HepG2 (cell line): ENCODE measurements around the gene ZSWIM5. TPM values are rescaled to one million over a fixed set of nuclear protein-coding genes. Genes with fewer than 3 reads are reported as not detected.

ENCODE experiments used
- ELF3 ChIP-seq: IDR thresholded peaks from 2 replicates; pipeline ENCODE4 v1.6.1; 2016; ENCODE audit warnings: missing genetic modification reagents, missing compliant biosample characterization
- FOSL1 ChIP-seq: sonication (generic); formaldehyde crosslinking; IDR thresholded peaks from 2 replicates; pipeline ENCODE4 v1.9.0; 2021; ENCODE audit warnings: missing genetic modification reagents, borderline replicate concordance
- FOXP1 ChIP-seq, 2 experiments: fragments of 450-650 bp in 1 of 2; IDR thresholded peaks; 2 replicates each; pipeline ENCODE4 v1.6.1; 2017 to 2018; ENCODE audit warnings: antibody characterized with exemption in 1 of 2
- HMG20A ChIP-seq: IDR thresholded peaks from 2 replicates; pipeline ENCODE4 v1.6.1; 2016; ENCODE audit warnings: borderline replicate concordance
- MAFF ChIP-seq: IDR thresholded peaks from 2 replicates; pipeline ENCODE4 v1.6.1; 2011; ENCODE audit warnings: low read depth, low read length, improper control_type of control experiment
- MAFK ChIP-seq, 2 experiments: IDR thresholded peaks in 1 of 2; conservative IDR thresholded peaks in 1 of 2; 2 replicates each; pipeline ENCODE4 v1.6.1; 2011; ENCODE audit warnings: improper control_type of control experiment in 2 of 2, low read length in 2 of 2
- MED13 ChIP-seq: sonication (generic); formaldehyde crosslinking; IDR thresholded peaks from 2 replicates; pipeline ENCODE4 v1.5.0; 2020; ENCODE audit warnings: missing genetic modification reagents
- NFE2 ChIP-seq: sonication (generic); formaldehyde crosslinking; IDR thresholded peaks from 2 replicates; pipeline ENCODE4 v1.4.0; 2020; ENCODE audit warnings: missing genetic modification reagents
- NFE2L2 ChIP-seq: fragments of 150-350 bp; IDR thresholded peaks from 2 replicates; pipeline ENCODE4 v1.6.1; 2014; ENCODE audit warnings: low read length
- SAP130 ChIP-seq: IDR thresholded peaks from 2 replicates; pipeline ENCODE4 v1.6.1; 2016; ENCODE audit warnings: low read depth
- THAP9 ChIP-seq: sonication (generic); formaldehyde crosslinking; IDR thresholded peaks from 2 replicates; pipeline ENCODE4; 2020; ENCODE audit warnings: missing genetic modification reagents, mild to moderate bottlenecking, borderline replicate concordance
- THYN1 ChIP-seq: sonication (generic); formaldehyde crosslinking; IDR thresholded peaks from 2 replicates; pipeline ENCODE4 v1.8.1; 2023; ENCODE audit warnings: low read depth, mild to moderate bottlenecking, moderate library complexity, missing genetic modification reagents, borderline replicate concordance
- ZNF296 ChIP-seq: sonication (generic); formaldehyde crosslinking; conservative IDR thresholded peaks from 2 replicates; pipeline ENCODE4 v1.5.0; 2020; ENCODE audit warnings: mild to moderate bottlenecking, missing genetic modification reagents
- ZNF713 ChIP-seq: sonication (generic); formaldehyde crosslinking; IDR thresholded peaks from 2 replicates; pipeline ENCODE4 v1.4.0; 2020; ENCODE audit warnings: mild to moderate bottlenecking, missing genetic modification reagents
- ZNF850 ChIP-seq: sonication (generic); formaldehyde crosslinking; conservative IDR thresholded peaks from 2 replicates; pipeline ENCODE4 v1.9.0; 2021; ENCODE audit warnings: mild to moderate bottlenecking, missing genetic modification reagents
- polyA plus RNA-seq, 8 experiments: library from polyadenylated mRNA; depleted of rRNA in 3 of 8; stranded (reverse) in 7 of 8; unstranded in 1 of 8; fragments of >200 nt; fragmentation: Illumina TruSeq in 4 of 8; extraction: Trizol in 4 of 8; gene quantifications; 2 replicates each; pipeline versions ENCODE4 v1.2.1 to v1.2.3, GENCODE V29; 2011 to 2016; ENCODE audit warnings: low read depth in 4 of 8, missing spikeins in 1 of 8, mixed read lengths in 1 of 8; ENCODE audit not compliant: insufficient read depth in 1 of 8
- total RNA-seq, 5 experiments: library from RNA; depleted of rRNA; stranded (reverse); fragments of >200 nt; fragmentation: Illumina TruSeq; extraction: Trizol; gene quantifications; 2 replicates each; pipeline ENCODE4 v1.2.3, GENCODE V29; 2016; ENCODE audit warnings: low read depth in 1 of 5

The ZSWIM5 gene
- total and polyA plus RNA-seq, 2 of the 13 experiments (the other 11 are each of a cell fraction or from before 2014, with no cell fraction given): 11.0 to 20.6 TPM

GRCh38 chr1:45097944-45098343 lies 108.5 kb downstream of the ZSWIM5 start (continued):
- TF ChIP-seq MAFK (conservative IDR thresholded peaks at IDR 0.05 in 1 of 2, IDR thresholded peaks at IDR 0.05 in 1 of 2; ENCODE audit: low read length in 2 of 2) (peak; percentile 79 to 84), FOSL1 (no peak), THYN1 (CRISPR knock-in tag) (no peak), ELF3 (0 out of 2 replicates have a peak, but pooled peaks have one; percentile 19), NFE2 (CRISPR knock-in tag) (peak; percentile 90), MAFF (peak; percentile 72), SAP130 (CRISPR knock-in tag) (0 out of 2 replicates have a peak, but pooled peaks have one; percentile 25), MED13 (CRISPR knock-in tag) (no peak), THAP9 (CRISPR knock-in tag) (no peak), ZNF296 (CRISPR knock-in tag) (no peak), ZNF713 (no peak), FOXP1 (IDR thresholded peaks at IDR 0.05) (no peak), FOXP1 (CRISPR knock-in tag; IDR thresholded peaks at IDR 0.05) (no peak), HMG20A (no peak), ZNF850 (CRISPR knock-in tag) (no peak), NFE2L2 (peak; percentile 96)
- TF ChIP-seq, all 625 proteins: peak for 9
